Right atrium auricular region (tissue), 2 donors: ENCODE measurements around the gene TTK. TPM values are rescaled to one million over a fixed set of nuclear protein-coding genes. Genes with fewer than 3 reads are reported as not detected.
A peak's percentile ranks its signal among the peaks of the same experiment; 100 is the strongest.

ENCODE experiments used
- DNase-seq: peaks from one replicate; pipeline ENCODE4 v3.0.0-alpha.2; 2019; ENCODE audit warnings: low spot score
- H3K27ac ChIP-seq, 2 donors: fragments of 200-600 bp; sonication (generic); 1 replicate in 1 of 2; 2 replicates in 1 of 2; pipeline ENCODE4 v1.5.1; 2016 to 2019
- H3K27me3 ChIP-seq, 2 donors: fragments of 200-600 bp; sonication (generic); one replicate each; pipeline versions ENCODE4 v1.5.1 to v1.6.0; 2017 to 2019
- H3K36me3 ChIP-seq: fragments of 200-600 bp; sonication (generic); one replicate; pipeline ENCODE4 v1.5.1; 2016
- H3K4me1 ChIP-seq, 2 donors: fragments of 200-600 bp; sonication (generic); one replicate each; pipeline versions ENCODE4 v1.5.1 to v1.6.0; 2017 to 2019
- H3K4me3 ChIP-seq, 2 donors: fragments of 200-600 bp; sonication (generic); 1 replicate in 1 of 2; 2 replicates in 1 of 2; pipeline ENCODE4 v1.5.1; 2017 to 2019; ENCODE audit warnings: mild to moderate bottlenecking in 1 of 2, moderate library complexity in 1 of 2
- H3K9me3 ChIP-seq, 2 donors: fragments of 200-600 bp; sonication (generic); one replicate each; pipeline ENCODE4 v1.5.1; 2019
- CTCF ChIP-seq, 2 donors: fragments of 200-600 bp; sonication (generic); IDR thresholded peaks; one replicate each; pipeline ENCODE4 v1.5.1; 2019; ENCODE audit warnings: antibody characterized with exemption in 2 of 2
- total RNA-seq, 2 donors: library from RNA; depleted of rRNA; stranded (reverse); fragments of >200 nt; gene quantifications; one replicate each; pipeline ENCODE4 v1.1.0, GENCODE V29; 2016

TTK gene
- total RNA-seq, 2 donors from 2014 or later, result 0.08 to 0.52 TPM

GRCh38 chr6:79993012-79993910 is 11.2 kb upstream of the TTK start:
- Histone ChIP-seq H3K4me1 (no peaks in the 10 kb centered on the region), H3K27me3 (no peaks in the 10 kb centered on the region), H3K27ac (no peak overlapping the region), H3K9me3 (no peaks in the 10 kb centered on the region), H3K4me3 (no peak overlapping the region), H3K36me3 (no peaks in the 10 kb centered on the region)
- DNase-seq, result no peak
- TF ChIP-seq CTCF (IDR thresholded peaks at IDR 0.05), result no peak

- no peaks in the 10 kb centered on the region for H3K9me3 ChIP-seq
- no peaks in the 10 kb centered on the region for H3K4me1 ChIP-seq
- H3K36me3 ChIP-seq, result no peaks in the 10 kb centered on the region
- no peak for DNase-seq
- TF ChIP-seq CTCF (IDR thresholded peaks at IDR 0.05), result no peak
- H3K27me3 ChIP-seq, result no peaks in the 10 kb centered on the region
- H3K4me3 ChIP-seq, result no peak overlapping the region
- H3K27ac ChIP-seq, result no peak overlapping the region
These were observed 10.5 kb upstream of the TTK start for GRCh38 chr6:79993911-79994309.

- no peaks in the 10 kb centered on the region for H3K9me3 ChIP-seq
- no peak for TF ChIP-seq CTCF (IDR thresholded peaks at IDR 0.05)
- no peaks in the 10 kb centered on the region for H3K27me3 ChIP-seq
- no peak for DNase-seq
- no peak overlapping the region for H3K27ac ChIP-seq
- H3K4me3 ChIP-seq, result no peak overlapping the region
- no peaks in the 10 kb centered on the region for H3K36me3 ChIP-seq
- H3K4me1 ChIP-seq, result no peaks in the 10 kb centered on the region
These were observed 6.7 kb upstream of the TTK start for GRCh38 chr6:79997728-79998127.

GRCh38 chr6:80001337-80001736 is 3.1 kb upstream of the TTK start:
- Histone ChIP-seq H3K27ac (no peak overlapping the region), H3K9me3 (no peaks in the 10 kb centered on the region), H3K4me1 (peaks cover 0 to 15% of the 10 kb centered on the region in 2 donors), H3K4me3 (no peak overlapping the region), H3K27me3 (no peaks in the 10 kb centered on the region), H3K36me3 (no peaks in the 10 kb centered on the region)
- DNase-seq, result no peak
- TF ChIP-seq CTCF (IDR thresholded peaks at IDR 0.05), result no peak

- H3K4me1 ChIP-seq, result peaks cover 0 to 15% of the 10 kb centered on the region in 2 donors
- H3K36me3 ChIP-seq, result no peaks in the 10 kb centered on the region
- DNase-seq, result no peak
- no peak for TF ChIP-seq CTCF (IDR thresholded peaks at IDR 0.05)
- H3K4me3 ChIP-seq, result peak overlapping the region; percentile 62 to 65
- no peaks in the 10 kb centered on the region for H3K27me3 ChIP-seq
- H3K9me3 ChIP-seq, result no peaks in the 10 kb centered on the region
- peak overlapping the region; percentile 79 to 81 for H3K27ac ChIP-seq
These were observed 650 bp upstream of the TTK start for GRCh38 chr6:80003826-80004172.

- no peak for DNase-seq
- no peak for TF ChIP-seq CTCF (IDR thresholded peaks at IDR 0.05)
- H3K9me3 ChIP-seq, result no peaks in the 10 kb centered on the region
- no peaks in the 10 kb centered on the region for H3K36me3 ChIP-seq
- no peaks in the 10 kb centered on the region for H3K27me3 ChIP-seq
- H3K27ac ChIP-seq, result no peak overlapping the region
- peaks cover 0 to 15% of the 10 kb centered on the region in 2 donors for H3K4me1 ChIP-seq
- H3K4me3 ChIP-seq, result no peak overlapping the region
These were observed 957 bp downstream of the TTK start for GRCh38 chr6:80005406-80005805.
